ENCODE results near the gene SLC4A7. TPM values are rescaled to one million over a fixed set of nuclear protein-coding genes. Genes with fewer than 3 reads are reported as not detected.

Gene SLC4A7
- total RNA-seq, 1 experiment from 2014 or later = 28.1 TPM

GRCh38 chr3:27353221-27353620, 131.0 kb downstream of the SLC4A7 start:
- intact Hi-C loops (cut with micrococcal nuclease; ENCODE audit: unreplicated experiment) = no loop called here
- Histone ChIP-seq H3K4me3 (no peak overlapping the region), H3K4me1 (replicated peaks; ENCODE audit: insufficient read depth) (no peaks in the 10 kb centered on the region), H3K36me3 (ENCODE audit: low read depth) (no peaks in the 10 kb centered on the region), H4K20me1 (ENCODE audit: insufficient read depth) (no peaks in the 10 kb centered on the region), H2AFZ (no peak overlapping the region), H3K27ac (no peak overlapping the region), H3K9me3 (ENCODE audit: insufficient read depth, low read depth) (no peaks in the 10 kb centered on the region), H3F3A (ENCODE audit: insufficient read depth, low read depth) (peaks cover 6% of the 10 kb centered on the region; the same call in 1 of the 2 replicates), H3K4me2 (no peak overlapping the region), H3K9me2 (ENCODE audit: insufficient read depth) (no peaks in the 10 kb centered on the region), H3K79me2 (ENCODE audit: low read depth) (no peaks in the 10 kb centered on the region), H3K27me3 (ENCODE audit: insufficient read depth, low read depth) (no peaks in the 10 kb centered on the region)
- no peak for TF ChIP-seq EZH2 (IDR thresholded peaks at IDR 0.05; ENCODE audit: low read depth)
- no peak for TF ChIP-seq CTCF (conservative IDR thresholded peaks at IDR 0.05)
- no TSS peak for BruUV-seq (replicated peaks)
- POLR2A ChIA-PET (ENCODE audit: unreplicated experiment) = no interaction called here
- CTCF ChIA-PET = no interaction called here
- DNase-seq = no peak

- intact Hi-C loops (cut with micrococcal nuclease; ENCODE audit: unreplicated experiment) = no loop called here
- Histone ChIP-seq H3F3A (ENCODE audit: insufficient read depth, low read depth) (peaks cover 6% of the 10 kb centered on the region; the same call in 1 of the 2 replicates), H3K4me3 (no peak overlapping the region), H4K20me1 (ENCODE audit: insufficient read depth) (no peaks in the 10 kb centered on the region), H3K9me2 (ENCODE audit: insufficient read depth) (no peaks in the 10 kb centered on the region), H3K27ac (no peak overlapping the region), H2AFZ (no peak overlapping the region), H3K79me2 (ENCODE audit: low read depth) (no peaks in the 10 kb centered on the region), H3K4me1 (replicated peaks; ENCODE audit: insufficient read depth) (no peaks in the 10 kb centered on the region), H3K36me3 (ENCODE audit: low read depth) (no peaks in the 10 kb centered on the region), H3K27me3 (ENCODE audit: insufficient read depth, low read depth) (no peaks in the 10 kb centered on the region), H3K9me3 (ENCODE audit: insufficient read depth, low read depth) (no peaks in the 10 kb centered on the region), H3K4me2 (no peak overlapping the region)
- BruUV-seq (replicated peaks) = no TSS peak
- no peak for DNase-seq
- no peak for TF ChIP-seq CTCF (conservative IDR thresholded peaks at IDR 0.05)
- no peak for TF ChIP-seq EZH2 (IDR thresholded peaks at IDR 0.05; ENCODE audit: low read depth)
- ChIA-PET CTCF (no interaction called here), POLR2A (ENCODE audit: unreplicated experiment) (no interaction called here)
Measured at GRCh38 chr3:27352047-27352446, 132.1 kb downstream of the SLC4A7 start.

GRCh38 chr3:27349832-27350231, 134.4 kb downstream of the SLC4A7 start:
- Histone ChIP-seq H3K4me1 (replicated peaks; ENCODE audit: insufficient read depth) (peaks cover 9% of the 10 kb centered on the region; the same call in 1 of the 2 replicates), H3K36me3 (ENCODE audit: low read depth) (no peaks in the 10 kb centered on the region), H3K9me3 (ENCODE audit: insufficient read depth, low read depth) (no peaks in the 10 kb centered on the region), H3K4me3 (no peak overlapping the region), H3K9me2 (ENCODE audit: insufficient read depth) (no peaks in the 10 kb centered on the region), H3K4me2 (no peak overlapping the region), H4K20me1 (ENCODE audit: insufficient read depth) (no peaks in the 10 kb centered on the region), H3K27me3 (ENCODE audit: insufficient read depth, low read depth) (no peaks in the 10 kb centered on the region), H2AFZ (no peak overlapping the region), H3K27ac (no peak overlapping the region), H3F3A (ENCODE audit: insufficient read depth, low read depth) (peaks cover 6% of the 10 kb centered on the region; the same call in 1 of the 2 replicates), H3K79me2 (ENCODE audit: low read depth) (no peaks in the 10 kb centered on the region)
- ChIA-PET POLR2A (ENCODE audit: unreplicated experiment) (no interaction called here), CTCF (interaction anchor here (0.6 kb wide), 1 partner anchor 359 kb away, joined by 4 read pairs; no protein-coding TSS in a partner anchor)
- DNase-seq = no peak
- no TSS peak for BruUV-seq (replicated peaks)
- intact Hi-C loops (cut with micrococcal nuclease; ENCODE audit: unreplicated experiment) = no loop called here
- TF ChIP-seq EZH2 (IDR thresholded peaks at IDR 0.05; ENCODE audit: low read depth) (no peak), CTCF (conservative IDR thresholded peaks at IDR 0.05) (no peak)

Measured in PC-9 (cell line).